Left ventricle myocardium inferior (tissue), 1 donor: Measurements from ENCODE around the gene EIF4G2. TPM values are rescaled to one million over a fixed set of nuclear protein-coding genes. Genes with fewer than 3 reads are reported as not detected.
A peak's percentile ranks its signal among the peaks of the same experiment; 100 is the strongest.
"Not testable (repeated sequence)": the region's sequence is repeated elsewhere in the genome, so short reads cannot be mapped to it uniquely, and the experiment has no call there.

Experiments
- DNase-seq: peaks from one replicate; pipeline ENCODE4 v3.0.0-alpha.2; 2020
- H3K27ac ChIP-seq: fragments of 200-600 bp; replicated peaks from 2 replicates; pipeline ENCODE4 v1.8.0; 2021
- H3K27me3 ChIP-seq: fragments of 200-600 bp; 2 replicates; pipeline ENCODE4 v1.8.0; 2021; ENCODE audit warnings: low read depth
- H3K36me3 ChIP-seq: fragments of 200-600 bp; 2 replicates; pipeline ENCODE4 v1.8.0; 2021
- H3K4me1 ChIP-seq: fragments of 200-600 bp; 2 replicates; pipeline ENCODE4 v1.8.0; 2021
- H3K4me3 ChIP-seq: fragments of 200-600 bp; 2 replicates; pipeline ENCODE4 v1.8.0; 2021; ENCODE audit warnings: mild to moderate bottlenecking, moderate library complexity
- H3K9me3 ChIP-seq: fragments of 200-600 bp; replicated peaks from 2 replicates; pipeline ENCODE4 v1.8.0; 2021
- intact Hi-C: fragments of 100-400 bp; cut with micrococcal nuclease; formaldehyde crosslinking; loops from one replicate; pipeline ENCODE4 v1.11.0; 2022
- total RNA-seq: library from RNA; stranded (reverse); fragmentation: NEBNext Ultra II Directional; extraction: Animal tissue kit (Norgen Biotek cat#: 25700); gene quantifications from one replicate; pipeline ENCODE4 v1.2.1, GENCODE V29; 2021
- TF ChIP-seq, protein P1 (sequence below): fragments of 200-600 bp; IDR thresholded peaks from 2 replicates; pipeline ENCODE4 v1.8.0; 2021; ENCODE audit warnings: antibody characterized with exemption, mild to moderate bottlenecking, borderline replicate concordance
- donor health status: DM: no; HTN: yes; CAD: no; lungs with severe emphysema.

The EIF4G2 gene
- total RNA-seq, 1 donor from 2014 or later, result 760 TPM

DNA sequence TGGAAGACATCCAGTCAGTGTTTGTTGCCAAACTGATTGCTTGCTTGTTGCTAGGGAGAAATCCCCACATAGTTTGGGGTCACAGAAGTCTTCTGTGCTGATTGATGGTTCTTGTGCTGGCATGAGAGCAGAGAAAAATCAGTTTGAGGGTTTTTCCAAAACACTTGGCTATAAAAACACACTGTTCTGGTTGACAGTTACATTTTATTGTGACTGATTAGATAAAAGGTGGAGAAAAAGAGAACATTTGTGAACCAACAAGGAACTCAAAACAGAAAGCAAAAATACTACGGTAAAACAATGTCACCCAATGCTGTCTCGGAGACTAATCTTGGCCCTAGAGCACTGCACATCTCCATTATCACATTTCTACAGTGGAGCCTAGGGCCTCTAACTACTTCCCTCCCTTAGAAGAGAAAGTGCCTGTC is 14.4 kb upstream of the EIF4G2 start:
- H3K4me1 ChIP-seq, result peaks cover 6% of the 10 kb centered on the region
- DNase-seq, result no peak
- no peak overlapping the region for H3K4me3 ChIP-seq
- TF ChIP-seq, protein P1, sequence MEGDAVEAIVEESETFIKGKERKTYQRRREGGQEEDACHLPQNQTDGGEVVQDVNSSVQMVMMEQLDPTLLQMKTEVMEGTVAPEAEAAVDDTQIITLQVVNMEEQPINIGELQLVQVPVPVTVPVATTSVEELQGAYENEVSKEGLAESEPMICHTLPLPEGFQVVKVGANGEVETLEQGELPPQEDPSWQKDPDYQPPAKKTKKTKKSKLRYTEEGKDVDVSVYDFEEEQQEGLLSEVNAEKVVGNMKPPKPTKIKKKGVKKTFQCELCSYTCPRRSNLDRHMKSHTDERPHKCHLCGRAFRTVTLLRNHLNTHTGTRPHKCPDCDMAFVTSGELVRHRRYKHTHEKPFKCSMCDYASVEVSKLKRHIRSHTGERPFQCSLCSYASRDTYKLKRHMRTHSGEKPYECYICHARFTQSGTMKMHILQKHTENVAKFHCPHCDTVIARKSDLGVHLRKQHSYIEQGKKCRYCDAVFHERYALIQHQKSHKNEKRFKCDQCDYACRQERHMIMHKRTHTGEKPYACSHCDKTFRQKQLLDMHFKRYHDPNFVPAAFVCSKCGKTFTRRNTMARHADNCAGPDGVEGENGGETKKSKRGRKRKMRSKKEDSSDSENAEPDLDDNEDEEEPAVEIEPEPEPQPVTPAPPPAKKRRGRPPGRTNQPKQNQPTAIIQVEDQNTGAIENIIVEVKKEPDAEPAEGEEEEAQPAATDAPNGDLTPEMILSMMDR, result no peak
- H3K9me3 ChIP-seq, result no peaks in the 10 kb centered on the region
- no peaks in the 10 kb centered on the region for H3K36me3 ChIP-seq
- intact Hi-C loops, result no loop called here
- no peak overlapping the region for H3K27ac ChIP-seq
- no peaks in the 10 kb centered on the region for H3K27me3 ChIP-seq

DNA sequence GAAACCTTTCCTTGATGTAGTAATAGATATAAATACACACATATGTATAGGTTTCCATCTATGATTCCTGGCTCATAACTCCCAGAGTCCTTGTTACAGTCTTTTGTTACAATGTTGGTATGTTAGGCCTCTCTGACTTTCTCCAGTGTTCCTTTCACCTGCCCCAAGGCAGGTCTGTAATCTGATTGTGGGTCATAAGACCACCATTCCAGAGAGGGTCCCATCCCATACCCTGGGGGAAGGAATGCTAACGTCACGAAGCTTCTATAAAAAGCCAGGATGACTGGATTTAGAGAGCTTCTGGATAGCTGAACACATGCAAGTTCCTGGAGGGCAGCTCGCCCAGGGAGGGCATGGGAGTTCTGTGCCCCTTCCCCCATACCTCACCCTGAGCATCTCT is 13.8 kb upstream of the EIF4G2 start:
- H3K4me3 ChIP-seq, H3K27ac ChIP-seq, DNase-seq, H3K9me3 ChIP-seq, intact Hi-C loops, H3K4me1 ChIP-seq, H3K27me3 ChIP-seq, H3K36me3 ChIP-seq: not testable (repeated sequence)

DNA sequence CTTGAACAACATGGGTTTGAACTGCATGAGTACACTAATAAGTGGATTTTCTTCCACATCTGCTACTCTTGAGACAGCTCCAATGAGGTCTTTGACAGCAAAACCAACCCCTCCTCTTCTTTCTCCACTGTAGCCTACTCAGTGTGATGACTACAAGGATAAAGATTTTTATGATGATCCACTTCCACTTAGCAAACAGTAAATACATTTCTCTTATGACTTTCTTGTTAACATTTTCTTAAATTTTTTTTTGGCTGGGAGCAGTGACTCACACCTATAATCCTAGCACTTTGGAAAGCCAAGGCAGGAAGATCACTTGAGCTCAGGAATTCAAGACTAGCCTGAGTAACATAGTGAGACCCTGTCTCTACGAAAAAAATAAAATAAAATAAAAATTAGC is 9.9 kb upstream of the EIF4G2 start:
- peaks cover 5% of the 10 kb centered on the region for H3K4me1 ChIP-seq
- H3K27ac ChIP-seq, result no peak overlapping the region
- TF ChIP-seq, protein P1, result no peak
- no peak for DNase-seq
- no peaks in the 10 kb centered on the region for H3K9me3 ChIP-seq
- no peaks in the 10 kb centered on the region for H3K36me3 ChIP-seq
- no peak overlapping the region for H3K4me3 ChIP-seq
- intact Hi-C loops, result no loop called here
- H3K27me3 ChIP-seq, result no peaks in the 10 kb centered on the region

DNA sequence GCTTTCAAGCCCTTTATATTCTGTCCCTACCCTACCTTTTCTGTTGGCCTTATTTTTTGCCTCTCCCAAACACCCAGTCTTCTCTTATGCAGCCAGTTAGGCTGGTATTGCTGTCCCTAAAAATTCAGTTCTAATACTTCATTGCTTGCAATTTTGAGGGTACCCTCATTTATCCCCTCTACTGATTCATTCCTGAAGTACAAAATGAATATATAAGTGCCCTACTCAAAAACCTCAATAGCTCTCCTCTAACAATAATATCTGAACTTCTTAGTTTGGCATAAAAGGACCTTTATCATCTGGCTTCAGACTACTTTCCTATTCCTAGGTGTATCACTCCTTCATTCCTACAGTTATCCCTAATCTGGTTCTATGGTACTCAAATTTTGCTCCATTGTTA is 5.2 kb upstream of the EIF4G2 start:
- H3K9me3 ChIP-seq, result no peaks in the 10 kb centered on the region
- H3K27me3 ChIP-seq, result no peaks in the 10 kb centered on the region
- TF ChIP-seq, protein P1, result no peak
- H3K4me3 ChIP-seq, result no peak overlapping the region
- no peak overlapping the region for H3K27ac ChIP-seq
- DNase-seq, result no peak
- intact Hi-C loops, result loop anchor here (5.0 kb wide), 1 partner anchor 38 kb away; no protein-coding TSS in a partner anchor
- H3K4me1 ChIP-seq, result peaks cover 16% of the 10 kb centered on the region
- no peaks in the 10 kb centered on the region for H3K36me3 ChIP-seq

DNA sequence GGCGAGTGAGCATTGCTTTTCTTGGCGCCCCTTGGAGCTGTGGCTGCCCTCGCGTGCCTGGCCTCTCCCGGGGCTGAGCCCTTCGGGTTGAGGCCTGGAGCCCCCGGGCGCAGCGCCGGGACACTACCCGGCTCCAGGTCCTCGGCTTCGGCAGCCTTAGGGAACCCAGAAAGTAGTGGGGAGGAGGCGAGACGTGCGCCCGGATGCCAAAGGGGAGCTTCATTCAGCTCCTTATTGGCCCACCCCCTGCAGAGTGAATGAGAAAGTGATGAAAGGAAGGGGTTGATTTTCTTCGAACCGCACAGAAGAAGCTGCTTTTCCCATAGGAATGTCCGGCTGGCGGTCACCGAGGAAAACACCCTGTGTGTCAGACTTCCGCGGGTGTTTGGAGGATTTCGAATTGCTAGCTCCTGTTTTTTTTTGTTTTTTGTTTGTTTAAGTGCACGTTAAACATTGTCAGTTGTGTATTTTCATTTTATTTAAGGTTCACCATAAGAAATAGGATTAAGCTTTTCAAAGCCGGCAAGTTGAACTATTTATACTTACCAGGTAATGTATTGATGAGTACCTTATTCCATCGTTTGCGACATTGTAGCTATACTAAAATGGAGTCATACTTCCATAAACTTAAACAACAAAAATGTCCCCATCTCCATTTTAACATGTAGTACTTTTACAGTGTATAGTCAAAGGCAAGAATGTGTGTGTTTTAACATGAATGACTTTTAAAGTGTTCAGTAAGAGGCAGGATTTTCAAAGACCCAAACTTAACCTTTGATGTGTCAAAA is 841 bp upstream of the EIF4G2 start:
- TF ChIP-seq, protein P1, result no peak
- Histone ChIP-seq H3K9me3 (no peaks in the 10 kb centered on the region), H3K27me3 (no peaks in the 10 kb centered on the region), H3K4me3 (peak overlapping the region; percentile 98), H3K4me1 (peaks cover 55% of the 10 kb centered on the region), H3K36me3 (peaks cover 31% of the 10 kb centered on the region), H3K27ac (peak overlapping the region; percentile 100)
- intact Hi-C loops, result loop anchor here (5.0 kb wide), 1 partner anchor 43 kb away; no protein-coding TSS in a partner anchor
- DNase-seq, result no peak

DNA sequence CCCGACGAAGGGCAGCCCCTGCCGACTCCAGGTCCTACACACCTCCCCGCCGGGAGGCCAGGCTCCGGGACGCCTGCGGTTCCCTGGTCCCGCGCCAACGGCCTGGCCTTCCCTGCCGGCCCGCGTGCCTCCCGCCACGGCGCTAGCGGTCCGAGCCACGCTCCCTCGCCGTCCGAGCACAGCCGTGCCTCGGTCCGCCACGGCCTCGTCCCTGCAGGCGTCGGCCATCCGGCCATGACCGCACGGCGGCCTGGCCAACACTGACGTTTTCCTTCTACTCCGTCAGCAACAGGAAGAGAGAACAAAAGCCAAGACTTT is 532 bp downstream of the EIF4G2 start:
- H3K9me3 ChIP-seq, result no peaks in the 10 kb centered on the region
- no peak for DNase-seq
- H3K27me3 ChIP-seq, result no peaks in the 10 kb centered on the region
- H3K4me3 ChIP-seq, result peak overlapping the region; percentile 98
- peaks cover 45% of the 10 kb centered on the region for H3K36me3 ChIP-seq
- TF ChIP-seq, protein P1, result no peak
- H3K27ac ChIP-seq, result peak overlapping the region; percentile 100
- intact Hi-C loops, result no loop called here
- H3K4me1 ChIP-seq, result peaks cover 68% of the 10 kb centered on the region
